Measurements from ENCODE around the gene RAI1. TPM values are rescaled to one million over a fixed set of nuclear protein-coding genes. Genes with fewer than 3 reads are reported as not detected.
A peak's percentile ranks its signal among the peaks of the same experiment; 100 is the strongest.

The RAI1 gene
- total and polyA plus RNA-seq, 2 of the 13 experiments (the other 11 are each of a cell fraction or from before 2014, with no cell fraction given), result 3.4 to 5.2 TPM

DNA sequence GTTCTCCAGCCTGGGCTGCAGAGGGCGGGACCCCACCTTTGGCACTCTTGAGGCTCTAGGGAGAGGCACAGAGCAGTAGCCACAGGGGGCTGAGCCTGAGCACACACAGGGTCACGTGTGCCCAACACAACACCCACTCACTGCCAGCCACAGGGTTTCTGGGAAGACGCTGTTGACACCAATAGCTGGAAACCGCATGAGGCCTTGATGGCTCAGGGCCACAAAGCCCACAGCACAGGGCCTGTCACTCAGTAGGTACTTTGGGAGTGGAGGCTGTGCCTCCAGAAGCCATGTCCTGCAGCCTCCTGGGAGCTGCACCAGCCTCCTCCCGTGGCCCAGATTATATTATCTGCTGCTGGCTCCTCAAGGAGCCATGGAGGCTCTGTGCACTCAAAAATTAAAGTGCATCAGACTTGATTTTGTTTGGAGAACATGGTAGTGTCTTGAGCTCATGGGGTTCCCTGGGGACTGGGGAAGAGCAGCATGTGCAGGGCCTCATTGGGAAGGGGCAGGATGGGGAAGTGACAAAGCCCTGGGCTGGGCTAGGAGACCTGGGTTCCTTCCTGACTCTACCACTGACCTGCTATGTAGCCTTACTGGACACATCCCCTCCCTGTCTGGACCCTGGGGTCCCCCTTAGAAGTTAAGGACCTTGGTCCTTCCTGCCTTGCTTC is 168.0 kb downstream of the RAI1 start (continued):
- TF ChIP-seq, protein P1, sequence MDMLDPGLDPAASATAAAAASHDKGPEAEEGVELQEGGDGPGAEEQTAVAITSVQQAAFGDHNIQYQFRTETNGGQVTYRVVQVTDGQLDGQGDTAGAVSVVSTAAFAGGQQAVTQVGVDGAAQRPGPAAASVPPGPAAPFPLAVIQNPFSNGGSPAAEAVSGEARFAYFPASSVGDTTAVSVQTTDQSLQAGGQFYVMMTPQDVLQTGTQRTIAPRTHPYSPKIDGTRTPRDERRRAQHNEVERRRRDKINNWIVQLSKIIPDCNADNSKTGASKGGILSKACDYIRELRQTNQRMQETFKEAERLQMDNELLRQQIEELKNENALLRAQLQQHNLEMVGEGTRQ (IDR thresholded peaks at IDR 0.05; ENCODE audit: low read depth, low read length), result peak; percentile 83
- TF ChIP-seq, protein P1 (CRISPR knock-in tag; IDR thresholded peaks at IDR 0.05; ENCODE audit: borderline replicate concordance), result peak; percentile 86; the same call in 1 of the 2 replicates
- TF ChIP-seq ZNF136 (CRISPR knock-in tag; IDR thresholded peaks at IDR 0.05; ENCODE audit: low read depth), result no peak
- peak; percentile 53; the same call in 1 of the 2 replicates for TF ChIP-seq SP5 (CRISPR knock-in tag; IDR thresholded peaks at IDR 0.05; ENCODE audit: borderline replicate concordance, low read depth)
- peak; percentile 11 for TF ChIP-seq TEAD3 (CRISPR knock-in tag; optimal IDR thresholded peaks at IDR 0.05; ENCODE audit: borderline replicate concordance)
- peak; percentile 67 for TF ChIP-seq MAX (IDR thresholded peaks at IDR 0.05)
- TF ChIP-seq CBFB (CRISPR knock-in tag; IDR thresholded peaks at IDR 0.05), result 0 out of 2 replicates have a peak, but pooled peaks have one; percentile 64
- peak; percentile 62 for TF ChIP-seq FOSL2 (CRISPR knock-in tag; IDR thresholded peaks at IDR 0.05)
- no peak for TF ChIP-seq HOXA5 (CRISPR knock-in tag; IDR thresholded peaks at IDR 0.05)
- no peak for TF ChIP-seq ZNF121 (CRISPR knock-in tag; IDR thresholded peaks at IDR 0.05)
- TF ChIP-seq ZBTB26 (CRISPR knock-in tag; IDR thresholded peaks at IDR 0.05; ENCODE audit: borderline replicate concordance), result 0 out of 2 replicates have a peak, but pooled peaks have one; percentile 15
- peak; percentile 25; the same call in 1 of the 2 replicates for TF ChIP-seq CBX5 (CRISPR knock-in tag; IDR thresholded peaks at IDR 0.05; ENCODE audit: borderline replicate concordance)
- TF ChIP-seq MXI1 (IDR thresholded peaks at IDR 0.05; ENCODE audit: borderline replicate concordance, low read depth, low read length), result peak; percentile 56; the same call in 1 of the 3 replicates
- no peak for TF ChIP-seq HNF1A (IDR thresholded peaks at IDR 0.05; ENCODE audit: low read depth)
- TF ChIP-seq HNF1A (CRISPR knock-in tag; IDR thresholded peaks at IDR 0.05; ENCODE audit: borderline replicate concordance), result 0 out of 2 replicates have a peak, but pooled peaks have one; percentile 61
- TF ChIP-seq ERF (CRISPR knock-in tag; IDR thresholded peaks at IDR 0.05), result peak; percentile 64; the same call in 1 of the 2 replicates
- no peak for TF ChIP-seq ZNF781 (CRISPR knock-in tag; IDR thresholded peaks at IDR 0.05; ENCODE audit: borderline replicate concordance, not compliant biosample characterization)
- TF ChIP-seq, protein P2, sequence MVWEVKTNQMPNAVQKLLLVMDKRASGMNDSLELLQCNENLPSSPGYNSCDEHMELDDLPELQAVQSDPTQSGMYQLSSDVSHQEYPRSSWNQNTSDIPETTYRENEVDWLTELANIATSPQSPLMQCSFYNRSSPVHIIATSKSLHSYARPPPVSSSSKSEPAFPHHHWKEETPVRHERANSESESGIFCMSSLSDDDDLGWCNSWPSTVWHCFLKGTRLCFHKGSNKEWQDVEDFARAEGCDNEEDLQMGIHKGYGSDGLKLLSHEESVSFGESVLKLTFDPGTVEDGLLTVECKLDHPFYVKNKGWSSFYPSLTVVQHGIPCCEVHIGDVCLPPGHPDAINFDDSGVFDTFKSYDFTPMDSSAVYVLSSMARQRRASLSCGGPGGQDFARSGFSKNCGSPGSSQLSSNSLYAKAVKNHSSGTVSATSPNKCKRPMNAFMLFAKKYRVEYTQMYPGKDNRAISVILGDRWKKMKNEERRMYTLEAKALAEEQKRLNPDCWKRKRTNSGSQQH (CRISPR knock-in tag; IDR thresholded peaks at IDR 0.05; ENCODE audit: low read depth), result peak; percentile 67

All from HepG2 (cell line).